Fibroblast of lung (primary cell): ENCODE measurements around the gene CX3CR1. TPM values are rescaled to one million over a fixed set of nuclear protein-coding genes. Genes with fewer than 3 reads are reported as not detected.

Source experiments
- DNase-seq, 2 donors: peaks; one replicate each; pipeline versions ENCODE4 v3.0.0 to v3.0.0-alpha.2; 2010; ENCODE audit warnings: low read depth in 2 of 2
- H2AFZ ChIP-seq: 2 replicates; pipeline ENCODE4 v1.5.1; 2012; ENCODE audit warnings: low read length, control low read depth, inconsistent platforms
- H3K27ac ChIP-seq: 2 replicates; pipeline ENCODE4 v1.5.1; 2011; ENCODE audit warnings: low read length, control low read depth; ENCODE audit not compliant: insufficient read depth
- H3K27me3 ChIP-seq: 2 replicates; pipeline ENCODE4 v1.5.1; 2011; ENCODE audit warnings: mild to moderate bottlenecking, low read length; ENCODE audit not compliant: control insufficient read depth, insufficient read depth
- H3K36me3 ChIP-seq: 2 replicates; pipeline ENCODE4 v1.5.1; 2011; ENCODE audit warnings: low read length; ENCODE audit not compliant: control insufficient read depth, insufficient read depth
- H3K4me1 ChIP-seq: 2 replicates; pipeline ENCODE4 v1.5.1; 2011; ENCODE audit warnings: low read length; ENCODE audit not compliant: control insufficient read depth, insufficient read depth; ENCODE audit errors: extremely low read depth
- H3K4me2 ChIP-seq: 2 replicates; pipeline ENCODE4 v1.5.1; 2011; ENCODE audit warnings: low read length, control low read depth; ENCODE audit not compliant: insufficient read depth; ENCODE audit errors: extremely low read depth
- H3K4me3 ChIP-seq, 4 experiments: fragments of 200-600 bp in 1 of 4; sonication (generic) in 1 of 4; replicated peaks in 1 of 4; 2 replicates each; pipeline ENCODE4 v1.5.1; 2011 to 2016; ENCODE audit warnings: low read length in 4 of 4, low read depth in 3 of 4, mild to moderate bottlenecking in 3 of 4, control low read depth in 2 of 4, inconsistent platforms in 1 of 4, mixed read lengths in 1 of 4; ENCODE audit not compliant: insufficient read depth in 1 of 4; ENCODE audit errors: control extremely low read depth in 1 of 4
- H3K79me2 ChIP-seq: 2 replicates; pipeline ENCODE4 v1.5.1; 2012; ENCODE audit warnings: mild to moderate bottlenecking, low read length, inconsistent platforms; ENCODE audit not compliant: control insufficient read depth, insufficient read depth
- H3K9ac ChIP-seq: 2 replicates; pipeline ENCODE4 v1.5.1; 2011; ENCODE audit warnings: mild to moderate bottlenecking, low read length, control low read depth; ENCODE audit not compliant: insufficient read depth
- H3K9me3 ChIP-seq: 2 replicates; pipeline ENCODE4 v1.5.1; 2012; ENCODE audit warnings: low read depth, low read length; ENCODE audit not compliant: control insufficient read depth, insufficient read depth
- H4K20me1 ChIP-seq: 2 replicates; pipeline ENCODE4 v1.5.1; 2011; ENCODE audit warnings: low read length; ENCODE audit not compliant: control insufficient read depth, insufficient read depth; ENCODE audit errors: extremely low read depth
- EZH2 ChIP-seq: IDR thresholded peaks from 2 replicates; pipeline ENCODE4 v1.5.1; 2012; ENCODE audit warnings: low read length, control low read depth, mild to moderate bottlenecking; ENCODE audit errors: missing control alignments
- polyA plus RNA-seq, 2 donors: library from polyadenylated mRNA; depleted of rRNA in 1 of 2; stranded (reverse) in 1 of 2; unstranded in 1 of 2; fragments of >200 nt; gene quantifications; 2 replicates each; pipeline ENCODE4 v1.2.1, GENCODE V29; 2011 to 2012; ENCODE audit warnings: missing spikeins in 1 of 2
- total RNA-seq: library from RNA; depleted of rRNA; stranded (reverse); fragments of >200 nt; gene quantifications from 2 replicates; pipeline ENCODE4 v1.2.1, GENCODE V29; 2014
- TF ChIP-seq, protein P1 (sequence below), 2 donors: IDR thresholded peaks in 1 of 2; conservative IDR thresholded peaks in 1 of 2; 1 replicate in 1 of 2; 2 replicates in 1 of 2; pipeline ENCODE4 v1.5.1; 2011 to 2012; ENCODE audit warnings: low read length in 2 of 2, control low read depth in 1 of 2, inconsistent platforms in 1 of 2, low read depth in 1 of 2, mild to moderate bottlenecking in 1 of 2

CX3CR1 gene
- total and polyA plus RNA-seq, 2 donors (not counting 1 experiment from before 2014, with no cell fraction given) = under 0.01 TPM; not detected in 1

DNA sequence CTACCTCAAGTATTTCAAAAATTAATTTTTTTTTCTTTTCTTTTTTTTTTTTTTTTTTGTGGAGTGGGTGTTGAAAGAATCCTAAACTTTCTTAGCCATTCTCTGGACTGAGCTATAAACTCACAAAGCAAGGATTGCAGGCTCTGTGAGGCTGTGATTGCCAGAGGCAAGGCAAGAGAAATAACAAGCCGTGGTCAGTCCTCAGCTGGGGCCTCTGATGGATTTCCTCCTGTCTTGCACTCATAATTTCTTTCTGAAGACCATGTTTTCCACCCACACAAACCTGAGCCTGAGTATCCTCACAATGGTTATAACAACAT, 1.3 kb downstream of the CX3CR1 start:
- H3K4me1 ChIP-seq = no peaks in the 10 kb centered on the region
- no peak overlapping the region for H3K4me2 ChIP-seq
- no peaks in the 10 kb centered on the region for H3K36me3 ChIP-seq
- no peak overlapping the region for H2AFZ ChIP-seq
- H3K9me3 ChIP-seq = no peaks in the 10 kb centered on the region
- no peaks in the 10 kb centered on the region for H3K27me3 ChIP-seq
- H3K4me3 ChIP-seq = no peak overlapping the region
- no peak for DNase-seq
- H3K79me2 ChIP-seq = no peaks in the 10 kb centered on the region
- no peaks in the 10 kb centered on the region for H4K20me1 ChIP-seq
- no peak overlapping the region for H3K9ac ChIP-seq
- H3K27ac ChIP-seq = no peak overlapping the region
- TF ChIP-seq, protein P1, sequence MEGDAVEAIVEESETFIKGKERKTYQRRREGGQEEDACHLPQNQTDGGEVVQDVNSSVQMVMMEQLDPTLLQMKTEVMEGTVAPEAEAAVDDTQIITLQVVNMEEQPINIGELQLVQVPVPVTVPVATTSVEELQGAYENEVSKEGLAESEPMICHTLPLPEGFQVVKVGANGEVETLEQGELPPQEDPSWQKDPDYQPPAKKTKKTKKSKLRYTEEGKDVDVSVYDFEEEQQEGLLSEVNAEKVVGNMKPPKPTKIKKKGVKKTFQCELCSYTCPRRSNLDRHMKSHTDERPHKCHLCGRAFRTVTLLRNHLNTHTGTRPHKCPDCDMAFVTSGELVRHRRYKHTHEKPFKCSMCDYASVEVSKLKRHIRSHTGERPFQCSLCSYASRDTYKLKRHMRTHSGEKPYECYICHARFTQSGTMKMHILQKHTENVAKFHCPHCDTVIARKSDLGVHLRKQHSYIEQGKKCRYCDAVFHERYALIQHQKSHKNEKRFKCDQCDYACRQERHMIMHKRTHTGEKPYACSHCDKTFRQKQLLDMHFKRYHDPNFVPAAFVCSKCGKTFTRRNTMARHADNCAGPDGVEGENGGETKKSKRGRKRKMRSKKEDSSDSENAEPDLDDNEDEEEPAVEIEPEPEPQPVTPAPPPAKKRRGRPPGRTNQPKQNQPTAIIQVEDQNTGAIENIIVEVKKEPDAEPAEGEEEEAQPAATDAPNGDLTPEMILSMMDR (conservative IDR thresholded peaks at IDR 0.05 in 1 of 2, IDR thresholded peaks at IDR 0.05 in 1 of 2; ENCODE audit: low read depth in 1 of 2, low read length in 2 of 2) = no peak
- no peak for TF ChIP-seq EZH2

DNA sequence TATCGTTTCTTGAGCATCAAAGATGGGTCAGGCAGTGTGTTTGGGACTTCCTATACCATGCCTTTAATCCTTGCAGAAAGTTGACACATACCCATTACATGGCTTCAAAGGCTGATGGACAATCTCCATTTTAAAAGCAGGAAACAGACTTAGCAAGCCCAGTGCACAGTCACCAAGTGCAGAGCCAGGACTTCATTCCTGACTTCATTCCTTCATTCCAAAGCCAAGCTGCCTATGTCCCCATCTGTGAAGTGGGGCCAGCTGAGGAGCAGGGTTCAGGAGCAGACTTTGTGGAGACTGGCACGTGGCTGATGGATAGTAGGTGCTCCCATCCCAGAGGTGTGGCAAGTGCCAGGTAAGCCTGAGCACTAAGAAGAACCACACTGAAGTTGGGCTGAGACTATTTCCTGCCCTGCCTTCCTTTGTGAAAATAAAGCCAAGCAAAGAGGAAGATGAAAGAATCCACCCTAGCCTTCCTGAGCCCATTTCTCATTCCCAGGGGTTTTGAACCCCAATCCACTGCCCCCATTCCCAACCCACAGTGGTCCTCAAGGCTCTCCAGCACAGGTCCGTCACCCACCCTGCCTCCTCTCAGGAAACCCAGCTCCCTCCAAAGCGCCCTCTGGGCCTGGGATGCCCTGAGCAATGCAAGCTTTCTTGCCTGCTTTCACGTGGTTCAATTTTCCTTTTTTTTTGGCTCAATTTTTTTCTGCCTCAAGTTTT, 1.8 kb downstream of the CX3CR1 start:
- no peak overlapping the region for H2AFZ ChIP-seq
- DNase-seq = no peak
- no peak for TF ChIP-seq EZH2
- TF ChIP-seq, protein P1 (conservative IDR thresholded peaks at IDR 0.05 in 1 of 2, IDR thresholded peaks at IDR 0.05 in 1 of 2; ENCODE audit: low read depth in 1 of 2, low read length in 2 of 2) = no peak
- no peak overlapping the region for H3K4me3 ChIP-seq
- H3K9me3 ChIP-seq = no peaks in the 10 kb centered on the region
- no peaks in the 10 kb centered on the region for H4K20me1 ChIP-seq
- no peak overlapping the region for H3K27ac ChIP-seq
- H3K27me3 ChIP-seq = no peaks in the 10 kb centered on the region
- no peak overlapping the region for H3K4me2 ChIP-seq
- H3K79me2 ChIP-seq = no peaks in the 10 kb centered on the region
- no peak overlapping the region for H3K9ac ChIP-seq
- no peaks in the 10 kb centered on the region for H3K36me3 ChIP-seq
- H3K4me1 ChIP-seq = no peaks in the 10 kb centered on the region

DNA sequence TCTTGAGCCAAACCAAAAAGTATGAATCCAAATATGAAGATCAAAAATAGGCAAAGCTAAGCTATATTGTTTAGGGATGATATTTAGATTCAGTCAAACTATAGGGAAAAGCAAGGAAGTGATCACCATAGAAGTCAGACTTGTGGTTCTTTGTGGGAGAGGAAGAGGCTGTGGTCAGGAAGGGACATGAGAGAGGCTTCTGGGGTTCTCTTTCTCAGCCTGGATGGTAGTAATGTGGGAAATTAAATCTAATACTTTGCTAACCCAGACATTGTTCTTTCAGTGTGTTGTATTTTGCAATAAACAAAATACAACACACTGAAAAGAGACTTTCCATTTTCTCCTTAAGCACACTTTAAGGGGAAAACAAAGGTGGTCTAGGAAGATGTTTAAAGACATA, 3.1 kb downstream of the CX3CR1 start:
- no peaks in the 10 kb centered on the region for H3K36me3 ChIP-seq
- H3K9me3 ChIP-seq = no peaks in the 10 kb centered on the region
- no peak overlapping the region for H3K27ac ChIP-seq
- TF ChIP-seq EZH2 = no peak
- TF ChIP-seq, protein P1 (conservative IDR thresholded peaks at IDR 0.05 in 1 of 2, IDR thresholded peaks at IDR 0.05 in 1 of 2; ENCODE audit: low read depth in 1 of 2, low read length in 2 of 2) = no peak
- no peaks in the 10 kb centered on the region for H4K20me1 ChIP-seq
- H3K4me3 ChIP-seq = no peak overlapping the region
- H3K4me1 ChIP-seq = no peaks in the 10 kb centered on the region
- H3K27me3 ChIP-seq = no peaks in the 10 kb centered on the region
- no peak overlapping the region for H2AFZ ChIP-seq
- H3K9ac ChIP-seq = no peak overlapping the region
- no peaks in the 10 kb centered on the region for H3K79me2 ChIP-seq
- no peak for DNase-seq
- no peak overlapping the region for H3K4me2 ChIP-seq
